ENCODE results near the gene ANXA11. TPM values are rescaled to one million over a fixed set of nuclear protein-coding genes. Genes with fewer than 3 reads are reported as not detected.

Gene ANXA11
- total RNA-seq, 1 experiment from 2014 or later: 241 TPM

DNA sequence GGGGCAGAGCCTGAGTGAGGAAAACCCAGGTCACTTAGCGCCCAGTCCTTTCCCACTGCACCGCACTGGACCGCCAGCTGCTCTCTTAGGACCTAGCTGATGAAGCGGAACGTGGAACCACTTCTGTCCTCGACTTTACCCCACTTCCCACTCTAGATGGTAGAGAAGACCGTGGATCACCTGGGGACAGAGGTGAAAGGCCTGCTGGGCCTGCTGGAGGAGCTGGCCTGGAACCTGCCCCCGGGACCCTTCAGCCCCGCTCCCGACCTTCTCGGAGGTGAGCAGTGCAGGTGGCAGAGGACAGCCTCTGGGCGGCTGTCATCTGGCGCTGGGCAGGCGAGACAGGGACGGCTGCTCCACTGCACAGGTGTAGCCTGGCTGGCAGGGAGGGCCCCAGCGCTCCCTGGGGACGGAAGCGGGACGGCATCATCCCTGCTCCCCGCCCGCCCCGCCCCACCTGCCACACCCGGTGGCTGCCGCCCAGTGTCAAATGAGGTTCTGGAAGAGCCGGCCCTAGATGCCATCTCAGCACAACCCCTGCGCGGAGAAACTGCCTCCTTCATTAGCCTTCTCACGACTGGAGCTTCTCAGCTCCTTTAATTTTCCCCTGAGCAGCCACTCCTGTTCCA is 61.2 kb downstream of the ANXA11 start:
- POLR2A ChIA-PET: no interaction called here
- in situ Hi-C loops (cut with HindIII; ENCODE audit: low pct_unique_long_range_greater_than_20kb, low sequenced_read_pairs): no loop called here
- Histone ChIP-seq H3K27me3 (ENCODE audit: control insufficient read depth, insufficient read depth, low read length) (peaks cover 2% of the 10 kb centered on the region; the same call in 1 of the 2 replicates), H3K4me3 (ENCODE audit: low read depth in 2 of 2, low read length in 2 of 2) (peak overlapping the region; percentile 36 to 62), H3K27ac (ENCODE audit: low read length) (no peak overlapping the region), H3K9me3 (ENCODE audit: control insufficient read depth, insufficient read depth, low read depth, low read length) (peaks cover 3% of the 10 kb centered on the region; the same call in 1 of the 2 replicates), H3K4me1 (ENCODE audit: control insufficient read depth, insufficient read depth, low read length) (peaks cover 7% of the 10 kb centered on the region), H3K36me3 (ENCODE audit: control insufficient read depth, insufficient read depth, low read length) (no peaks in the 10 kb centered on the region)
- TF ChIP-seq TCF7L2 (IDR thresholded peaks at IDR 0.05; ENCODE audit: low read depth, low read length) (no peak), SIN3A (IDR thresholded peaks at IDR 0.05; ENCODE audit: borderline replicate concordance, insufficient read depth, low read depth, low read length) (peak; percentile 54; the same call in 1 of the 2 replicates), REST (IDR thresholded peaks at IDR 0.05; ENCODE audit: insufficient read depth in 1 of 2, low read depth in 2 of 2, low read length in 1 of 2) (no peak), CTCF (IDR thresholded peaks at IDR 0.05) (peak; percentile 63; the same call in 1 of the 2 replicates), POLR2AphosphoS5 (IDR thresholded peaks at IDR 0.05; ENCODE audit: low read depth, low read length) (no peak; the same call in 1 of the 2 replicates)
- CTCF ChIA-PET: interaction anchor here (0.6 to 1.9 kb wide), 7 partner anchors 73 to 318 kb away, joined by 3 to 44 read pairs (median 4); no protein-coding TSS in a partner anchor
- peak; percentile 78 for ATAC-seq
- BruUV-seq (replicated peaks): no TSS peak
- DNase-seq (ENCODE audit: low read depth, low spot score): no peak
- intact Hi-C loops (cut with micrococcal nuclease; ENCODE audit: unreplicated experiment): loop anchor here (2.0 kb wide), 1 partner anchor 79 kb away; no protein-coding TSS in a partner anchor

- DNase-seq (ENCODE audit: low read depth, low spot score): no peak
- BruUV-seq (replicated peaks): no TSS peak
- ChIA-PET POLR2A (no interaction called here), CTCF (no interaction called here)
- Histone ChIP-seq H3K9me3 (ENCODE audit: control insufficient read depth, insufficient read depth, low read depth, low read length) (no peaks in the 10 kb centered on the region), H3K27ac (ENCODE audit: low read length) (no peak overlapping the region), H3K27me3 (ENCODE audit: control insufficient read depth, insufficient read depth, low read length) (peaks cover 2% of the 10 kb centered on the region; the same call in 1 of the 2 replicates), H3K36me3 (ENCODE audit: control insufficient read depth, insufficient read depth, low read length) (no peaks in the 10 kb centered on the region), H3K4me1 (ENCODE audit: control insufficient read depth, insufficient read depth, low read length) (peaks cover 7% of the 10 kb centered on the region), H3K4me3 (ENCODE audit: low read depth in 2 of 2, low read length in 2 of 2) (no peak overlapping the region)
- ATAC-seq: no peak
- in situ Hi-C loops (cut with HindIII; ENCODE audit: low pct_unique_long_range_greater_than_20kb, low sequenced_read_pairs): no loop called here
- intact Hi-C loops (cut with micrococcal nuclease; ENCODE audit: unreplicated experiment): no loop called here
- TF ChIP-seq POLR2AphosphoS5 (IDR thresholded peaks at IDR 0.05; ENCODE audit: low read depth, low read length) (no peak), REST (IDR thresholded peaks at IDR 0.05; ENCODE audit: insufficient read depth in 1 of 2, low read depth in 2 of 2, low read length in 1 of 2) (no peak), CTCF (IDR thresholded peaks at IDR 0.05) (no peak), SIN3A (IDR thresholded peaks at IDR 0.05; ENCODE audit: borderline replicate concordance, insufficient read depth, low read depth, low read length) (no peak), TCF7L2 (IDR thresholded peaks at IDR 0.05; ENCODE audit: low read depth, low read length) (no peak)
Observed at GRCh38 chr10:80141696-80142460, 63.5 kb downstream of the ANXA11 start.
